Activated naive CD8-positive, alpha-beta T cell (primary cell): Measurements from ENCODE around the gene SVEP1.
"Not testable (repeated sequence)": the region's sequence is repeated elsewhere in the genome, so short reads cannot be mapped to it uniquely, and the experiment has no call there.

Experiments
- H3K27ac Mint-ChIP-seq: one replicate; pipeline ENCODE4 v1.8.0; 2021; ENCODE audit warnings: mixed read lengths
- H3K27me3 Mint-ChIP-seq: one replicate; pipeline ENCODE4 v1.8.0; 2021; ENCODE audit warnings: mixed read lengths
- H3K36me3 Mint-ChIP-seq: one replicate; pipeline ENCODE4 v1.8.0; 2021; ENCODE audit warnings: mixed read lengths
- H3K4me1 Mint-ChIP-seq: one replicate; pipeline ENCODE4 v1.8.0; 2021; ENCODE audit warnings: low read depth, mixed read lengths
- H3K4me3 Mint-ChIP-seq: one replicate; pipeline ENCODE4 v1.8.0; 2021; ENCODE audit warnings: mild to moderate bottlenecking, mixed read lengths
- H3K9me3 Mint-ChIP-seq: one replicate; pipeline ENCODE4 v1.8.0; 2021; ENCODE audit warnings: low read depth, mixed read lengths

SVEP1 gene

GRCh38 chr9:110579034-110579861, at the start of gene SVEP1:
TSS of gene SVEP1 (minus strand) at chr9:110579741. CDS start at chr9:110579543, 198 bp downstream.
- Mint-ChIP-seq H3K36me3 (no peaks in the 10 kb centered on the region), H3K4me1 (no peaks in the 10 kb centered on the region), H3K9me3 (no peaks in the 10 kb centered on the region), H3K27me3 (peaks cover 32% of the 10 kb centered on the region), H3K27ac (no peak within 1 kb of the TSS), H3K4me3 (no peak within 1 kb of the TSS)

GRCh38 chr9:110626101-110626829, 46.7 kb upstream of the SVEP1 start:
- H3K4me3 Mint-ChIP-seq = no peak overlapping the region
- H3K9me3 Mint-ChIP-seq = no peaks in the 10 kb centered on the region
- peaks cover 2% of the 10 kb centered on the region for H3K27me3 Mint-ChIP-seq
- no peak overlapping the region for H3K27ac Mint-ChIP-seq
- H3K4me1 Mint-ChIP-seq = no peaks in the 10 kb centered on the region
- H3K36me3 Mint-ChIP-seq = no peaks in the 10 kb centered on the region

- no peak overlapping the region for H3K27ac Mint-ChIP-seq
- H3K4me1 Mint-ChIP-seq = no peaks in the 10 kb centered on the region
- no peaks in the 10 kb centered on the region for H3K36me3 Mint-ChIP-seq
- H3K27me3 Mint-ChIP-seq = peaks cover 2% of the 10 kb centered on the region
- H3K9me3 Mint-ChIP-seq = no peaks in the 10 kb centered on the region
- H3K4me3 Mint-ChIP-seq = no peak overlapping the region
Observed at GRCh38 chr9:110623462-110624025, 44.0 kb upstream of the SVEP1 start.

- no peak overlapping the region for H3K4me3 Mint-ChIP-seq
- H3K27ac Mint-ChIP-seq = no peak overlapping the region
- H3K27me3 Mint-ChIP-seq = peaks cover 2% of the 10 kb centered on the region
- H3K36me3 Mint-ChIP-seq = no peaks in the 10 kb centered on the region
- no peaks in the 10 kb centered on the region for H3K9me3 Mint-ChIP-seq
- H3K4me1 Mint-ChIP-seq = no peaks in the 10 kb centered on the region
Observed at GRCh38 chr9:110622368-110622767, 42.8 kb upstream of the SVEP1 start.

GRCh38 chr9:110620726-110621125, 41.2 kb upstream of the SVEP1 start:
- no peak overlapping the region for H3K27ac Mint-ChIP-seq
- H3K9me3 Mint-ChIP-seq = no peaks in the 10 kb centered on the region
- peaks cover 2% of the 10 kb centered on the region for H3K27me3 Mint-ChIP-seq
- H3K4me3 Mint-ChIP-seq = no peak overlapping the region
- H3K4me1 Mint-ChIP-seq = no peaks in the 10 kb centered on the region
- H3K36me3 Mint-ChIP-seq = no peaks in the 10 kb centered on the region

- no peaks in the 10 kb centered on the region for H3K27me3 Mint-ChIP-seq
- H3K4me3 Mint-ChIP-seq = no peak overlapping the region
- H3K9me3 Mint-ChIP-seq = no peaks in the 10 kb centered on the region
- no peaks in the 10 kb centered on the region for H3K36me3 Mint-ChIP-seq
- no peaks in the 10 kb centered on the region for H3K4me1 Mint-ChIP-seq
- H3K27ac Mint-ChIP-seq = no peak overlapping the region
Observed at GRCh38 chr9:110619831-110620230, 40.3 kb upstream of the SVEP1 start.

- no peaks in the 10 kb centered on the region for H3K4me1 Mint-ChIP-seq
- no peaks in the 10 kb centered on the region for H3K27me3 Mint-ChIP-seq
- H3K36me3 Mint-ChIP-seq = no peaks in the 10 kb centered on the region
- H3K9me3 Mint-ChIP-seq = no peaks in the 10 kb centered on the region
- no peak overlapping the region for H3K4me3 Mint-ChIP-seq
- H3K27ac Mint-ChIP-seq = no peak overlapping the region
Observed at GRCh38 chr9:110615498-110615897, 36.0 kb upstream of the SVEP1 start.

- H3K4me3 Mint-ChIP-seq, H3K9me3 Mint-ChIP-seq, H3K4me1 Mint-ChIP-seq, H3K36me3 Mint-ChIP-seq, H3K27me3 Mint-ChIP-seq, H3K27ac Mint-ChIP-seq: not testable (repeated sequence)
Observed at GRCh38 chr9:110614576-110614975, 35.0 kb upstream of the SVEP1 start.

- Mint-ChIP-seq H3K4me1 (no peaks in the 10 kb centered on the region), H3K27me3 (peaks cover 6% of the 10 kb centered on the region), H3K27ac (no peak overlapping the region), H3K4me3 (no peak overlapping the region), H3K36me3 (no peaks in the 10 kb centered on the region), H3K9me3 (no peaks in the 10 kb centered on the region)
Observed at GRCh38 chr9:110606179-110606790, 26.7 kb upstream of the SVEP1 start.

GRCh38 chr9:110605565-110605964, 26.0 kb upstream of the SVEP1 start:
- peaks cover 6% of the 10 kb centered on the region for H3K27me3 Mint-ChIP-seq
- H3K36me3 Mint-ChIP-seq = no peaks in the 10 kb centered on the region
- H3K27ac Mint-ChIP-seq = no peak overlapping the region
- no peaks in the 10 kb centered on the region for H3K4me1 Mint-ChIP-seq
- H3K4me3 Mint-ChIP-seq = no peak overlapping the region
- H3K9me3 Mint-ChIP-seq = no peaks in the 10 kb centered on the region

- no peak overlapping the region for H3K27ac Mint-ChIP-seq
- no peak overlapping the region for H3K4me3 Mint-ChIP-seq
- H3K27me3 Mint-ChIP-seq = peaks cover 6% of the 10 kb centered on the region
- H3K9me3 Mint-ChIP-seq = no peaks in the 10 kb centered on the region
- no peaks in the 10 kb centered on the region for H3K36me3 Mint-ChIP-seq
- no peaks in the 10 kb centered on the region for H3K4me1 Mint-ChIP-seq
Observed at GRCh38 chr9:110604171-110604601, 24.6 kb upstream of the SVEP1 start.

- H3K36me3 Mint-ChIP-seq = no peaks in the 10 kb centered on the region
- H3K27me3 Mint-ChIP-seq = peaks cover 6% of the 10 kb centered on the region
- H3K27ac Mint-ChIP-seq = no peak overlapping the region
- H3K9me3 Mint-ChIP-seq = no peaks in the 10 kb centered on the region
- H3K4me1 Mint-ChIP-seq = no peaks in the 10 kb centered on the region
- no peak overlapping the region for H3K4me3 Mint-ChIP-seq
Observed at GRCh38 chr9:110602281-110602680, 22.7 kb upstream of the SVEP1 start.

GRCh38 chr9:110601098-110601497, 21.6 kb upstream of the SVEP1 start:
- peaks cover 8% of the 10 kb centered on the region for H3K27me3 Mint-ChIP-seq
- H3K27ac Mint-ChIP-seq = no peak overlapping the region
- H3K4me1 Mint-ChIP-seq = no peaks in the 10 kb centered on the region
- no peak overlapping the region for H3K4me3 Mint-ChIP-seq
- no peaks in the 10 kb centered on the region for H3K9me3 Mint-ChIP-seq
- no peaks in the 10 kb centered on the region for H3K36me3 Mint-ChIP-seq

- H3K4me3 Mint-ChIP-seq = no peak overlapping the region
- no peaks in the 10 kb centered on the region for H3K9me3 Mint-ChIP-seq
- H3K27me3 Mint-ChIP-seq = peaks cover 4% of the 10 kb centered on the region
- no peak overlapping the region for H3K27ac Mint-ChIP-seq
- H3K4me1 Mint-ChIP-seq = no peaks in the 10 kb centered on the region
- H3K36me3 Mint-ChIP-seq = no peaks in the 10 kb centered on the region
Observed at GRCh38 chr9:110599468-110599867, 19.9 kb upstream of the SVEP1 start.
